Fibroblast of gingiva (primary cell): ENCODE results near the gene TCIRG1.

ENCODE experiments used
- DNase-seq: peaks from one replicate; pipeline ENCODE4 v3.0.0-alpha.2; 2011; ENCODE audit warnings: low read depth

TCIRG1 gene

DNA sequence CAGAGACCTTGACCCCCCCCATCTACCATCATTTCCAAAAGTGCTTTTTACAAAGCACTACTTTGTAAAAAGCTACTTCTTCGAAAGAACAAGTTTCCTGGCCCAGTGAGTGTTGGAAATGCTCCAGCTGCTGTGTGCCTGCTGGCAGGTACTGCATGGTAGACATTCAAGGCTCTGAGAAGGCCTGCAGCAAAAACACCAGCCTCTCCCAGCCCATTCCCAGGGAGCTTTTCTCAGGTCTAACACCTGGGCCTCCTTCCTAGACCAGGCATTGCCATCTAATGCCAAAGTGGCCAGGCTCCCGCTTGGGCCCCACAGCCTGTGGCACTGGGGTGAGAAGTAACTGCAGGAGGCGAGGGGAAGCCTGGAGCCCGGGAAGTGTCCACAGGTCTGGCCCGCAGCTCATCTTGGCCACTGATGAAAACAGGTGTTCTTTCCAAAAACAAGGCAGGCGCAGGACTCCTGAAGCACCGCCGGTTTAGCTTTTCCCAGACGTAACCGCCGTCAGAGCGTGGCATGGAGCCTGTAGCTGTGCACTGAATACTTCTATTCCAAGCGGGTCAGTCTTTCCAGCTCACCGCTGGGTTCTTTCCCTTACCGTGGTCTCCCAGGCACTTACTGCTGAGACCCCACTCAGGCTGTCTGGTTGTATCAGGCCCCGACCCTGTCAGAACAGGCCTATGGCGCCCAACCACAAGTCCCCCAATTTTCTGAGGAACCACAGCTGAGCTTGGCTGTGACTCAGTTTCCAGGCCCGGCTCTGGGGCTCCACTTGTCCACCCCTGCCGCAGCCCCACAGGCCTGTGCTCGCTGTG, 1.2 kb upstream of the TCIRG1 start:
- no peak for DNase-seq

GRCh38 chr11:68038226-68038717, 553 bp upstream of the TCIRG1 start:
- no peak for DNase-seq

DNA sequence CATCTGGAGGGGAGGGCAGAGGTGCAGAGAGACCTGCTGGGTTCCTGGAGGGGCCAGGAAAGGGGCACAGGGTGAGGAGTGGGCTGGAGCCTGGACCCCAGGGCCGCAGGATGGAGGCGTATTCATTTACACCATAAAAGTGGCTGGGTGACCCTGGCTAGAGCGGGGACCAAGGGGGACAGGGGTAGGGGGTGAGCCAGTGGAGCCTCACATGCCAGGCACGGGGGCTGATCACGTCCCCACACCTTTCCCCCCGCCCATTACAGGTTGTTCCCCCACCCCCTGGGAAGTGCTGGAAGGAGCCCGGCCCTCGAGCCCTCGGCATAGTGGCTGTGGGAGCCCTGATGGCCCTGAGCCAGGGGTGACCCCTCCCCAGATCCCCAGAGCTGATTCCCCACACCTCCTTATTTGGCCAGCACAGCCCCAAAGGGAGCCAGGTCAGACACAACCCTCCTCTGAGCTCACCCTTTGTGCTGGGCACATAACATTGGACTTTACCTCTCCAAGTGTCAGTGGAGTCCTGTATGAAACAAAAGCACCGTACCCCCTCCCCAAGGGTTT, 781 bp downstream of the TCIRG1 start:
- no peak for DNase-seq

GRCh38 chr11:68040101-68040956, 1.5 kb downstream of the TCIRG1 start:
- DNase-seq = peak; percentile 73

- no peak for DNase-seq
Observed at GRCh38 chr11:68040957-68041591, 2.2 kb downstream of the TCIRG1 start.

DNA sequence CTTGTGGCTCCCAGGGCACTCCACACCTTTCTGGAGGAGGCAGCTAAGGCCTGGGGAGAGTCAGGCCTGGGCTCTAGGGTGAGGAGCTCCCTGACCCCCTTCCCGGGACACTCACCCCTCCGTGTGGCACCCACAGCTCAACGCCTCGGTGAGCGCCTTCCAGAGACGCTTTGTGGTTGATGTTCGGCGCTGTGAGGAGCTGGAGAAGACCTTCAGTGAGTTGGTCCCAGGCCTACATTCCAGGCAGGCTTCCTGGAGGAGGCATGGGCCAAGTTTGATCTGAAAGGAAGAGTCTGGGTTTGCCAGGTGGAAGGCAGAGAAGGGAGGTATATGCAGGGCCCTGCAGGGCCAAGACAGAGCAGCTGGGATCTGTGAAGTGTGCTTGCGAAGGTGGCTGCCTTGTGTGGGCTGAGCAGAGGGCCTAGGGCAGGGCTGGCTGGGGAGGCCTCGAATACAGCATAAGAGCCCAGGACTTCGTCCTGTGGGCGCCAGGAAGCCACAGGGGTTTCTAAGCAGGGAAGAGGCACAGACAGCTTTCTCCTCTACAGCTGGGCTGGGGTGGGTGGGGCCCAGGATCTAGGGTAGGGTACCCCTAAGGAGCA, 2.9 kb downstream of the TCIRG1 start:
- no peak for DNase-seq

DNA sequence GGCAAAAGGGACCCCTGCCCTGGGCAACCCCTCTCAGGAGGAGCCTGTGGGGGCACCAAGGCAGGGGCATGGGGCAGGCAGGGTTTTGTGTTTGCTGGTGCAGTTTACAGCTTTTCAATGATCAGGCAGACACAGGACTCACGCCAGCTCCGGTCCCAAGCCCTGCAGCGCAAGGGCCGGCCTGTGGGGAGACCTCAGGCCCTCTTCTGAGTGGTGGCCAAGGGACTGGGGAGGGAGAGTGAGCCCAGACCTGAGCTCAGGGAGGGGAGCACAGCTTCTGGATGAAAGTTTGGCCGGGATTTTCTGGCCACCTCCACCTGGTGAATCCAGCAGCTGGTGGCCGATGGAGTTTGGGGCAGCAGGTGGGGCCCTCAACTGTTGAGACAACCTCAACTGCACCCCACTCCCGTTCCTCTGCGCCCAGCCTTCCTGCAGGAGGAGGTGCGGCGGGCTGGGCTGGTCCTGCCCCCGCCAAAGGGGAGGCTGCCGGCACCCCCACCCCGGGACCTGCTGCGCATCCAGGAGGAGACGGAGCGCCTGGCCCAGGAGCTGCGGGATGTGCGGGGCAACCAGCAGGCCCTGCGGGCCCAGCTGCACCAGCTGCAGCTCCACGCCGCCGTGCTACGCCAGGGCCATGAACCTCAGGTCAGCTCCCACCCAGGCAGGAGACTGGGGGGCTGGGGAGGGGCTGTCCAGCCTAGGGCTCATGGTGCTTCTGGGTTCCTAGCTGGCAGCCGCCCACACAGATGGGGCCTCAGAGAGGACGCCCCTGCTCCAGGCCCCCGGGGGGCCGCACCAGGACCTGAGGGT, 3.6 kb downstream of the TCIRG1 start:
- no peak for DNase-seq

- no peak for DNase-seq
Observed at GRCh38 chr11:68043029-68043348, 4.2 kb downstream of the TCIRG1 start.

DNA sequence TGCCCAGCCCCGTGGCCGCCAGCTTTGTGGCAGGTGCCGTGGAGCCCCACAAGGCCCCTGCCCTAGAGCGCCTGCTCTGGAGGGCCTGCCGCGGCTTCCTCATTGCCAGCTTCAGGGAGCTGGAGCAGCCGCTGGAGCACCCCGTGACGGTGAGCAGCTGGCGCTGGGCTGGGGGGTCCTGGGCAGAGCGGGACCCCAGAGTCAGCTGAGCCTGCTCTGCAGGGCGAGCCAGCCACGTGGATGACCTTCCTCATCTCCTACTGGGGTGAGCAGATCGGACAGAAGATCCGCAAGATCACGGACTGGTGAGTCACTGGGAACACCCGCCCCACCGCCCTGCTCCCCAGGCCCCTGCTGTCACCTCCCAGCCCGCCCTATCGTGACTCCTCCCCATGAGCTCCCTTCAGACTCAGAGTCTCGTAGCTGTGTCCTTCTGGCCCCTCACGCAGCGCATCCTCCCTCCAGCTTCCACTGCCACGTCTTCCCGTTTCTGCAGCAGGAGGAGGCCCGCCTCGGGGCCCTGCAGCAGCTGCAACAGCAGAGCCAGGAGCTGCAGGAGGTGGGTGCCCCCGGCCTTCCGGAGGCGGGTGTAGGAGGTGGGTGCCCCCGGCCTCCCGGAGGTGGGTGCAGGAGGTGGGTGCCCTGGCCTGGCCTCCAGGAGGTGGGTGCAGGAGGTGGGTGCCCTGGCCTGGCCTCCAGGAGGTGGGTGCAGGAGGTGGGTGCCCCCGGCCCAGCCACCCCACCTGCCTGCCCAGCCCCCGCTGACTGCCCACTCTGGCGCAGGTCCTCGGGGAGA, 4.7 kb downstream of the TCIRG1 start:
- DNase-seq = peak; percentile 64

- no peak for DNase-seq
Observed at GRCh38 chr11:68044145-68044813, 5.5 kb downstream of the TCIRG1 start.

DNA sequence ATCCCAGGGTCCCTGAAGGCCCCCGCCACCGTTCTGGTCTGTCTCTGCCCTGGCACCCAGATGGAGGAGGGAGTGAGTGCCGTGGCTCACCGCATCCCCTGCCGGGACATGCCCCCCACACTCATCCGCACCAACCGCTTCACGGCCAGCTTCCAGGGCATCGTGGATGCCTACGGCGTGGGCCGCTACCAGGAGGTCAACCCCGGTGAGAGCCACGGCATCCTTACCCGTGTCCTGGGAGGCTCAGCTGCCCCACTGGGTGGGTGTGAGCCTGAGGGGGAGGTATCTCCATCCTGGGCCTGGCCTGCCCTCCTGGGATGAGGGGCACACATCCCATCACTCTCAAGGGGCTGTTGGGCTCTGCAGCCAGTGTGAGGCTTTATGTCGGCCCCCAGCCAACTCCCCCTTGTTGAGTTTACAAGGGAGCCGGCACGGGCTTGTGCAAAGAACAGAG, 6.1 kb downstream of the TCIRG1 start:
- no peak for DNase-seq

DNA sequence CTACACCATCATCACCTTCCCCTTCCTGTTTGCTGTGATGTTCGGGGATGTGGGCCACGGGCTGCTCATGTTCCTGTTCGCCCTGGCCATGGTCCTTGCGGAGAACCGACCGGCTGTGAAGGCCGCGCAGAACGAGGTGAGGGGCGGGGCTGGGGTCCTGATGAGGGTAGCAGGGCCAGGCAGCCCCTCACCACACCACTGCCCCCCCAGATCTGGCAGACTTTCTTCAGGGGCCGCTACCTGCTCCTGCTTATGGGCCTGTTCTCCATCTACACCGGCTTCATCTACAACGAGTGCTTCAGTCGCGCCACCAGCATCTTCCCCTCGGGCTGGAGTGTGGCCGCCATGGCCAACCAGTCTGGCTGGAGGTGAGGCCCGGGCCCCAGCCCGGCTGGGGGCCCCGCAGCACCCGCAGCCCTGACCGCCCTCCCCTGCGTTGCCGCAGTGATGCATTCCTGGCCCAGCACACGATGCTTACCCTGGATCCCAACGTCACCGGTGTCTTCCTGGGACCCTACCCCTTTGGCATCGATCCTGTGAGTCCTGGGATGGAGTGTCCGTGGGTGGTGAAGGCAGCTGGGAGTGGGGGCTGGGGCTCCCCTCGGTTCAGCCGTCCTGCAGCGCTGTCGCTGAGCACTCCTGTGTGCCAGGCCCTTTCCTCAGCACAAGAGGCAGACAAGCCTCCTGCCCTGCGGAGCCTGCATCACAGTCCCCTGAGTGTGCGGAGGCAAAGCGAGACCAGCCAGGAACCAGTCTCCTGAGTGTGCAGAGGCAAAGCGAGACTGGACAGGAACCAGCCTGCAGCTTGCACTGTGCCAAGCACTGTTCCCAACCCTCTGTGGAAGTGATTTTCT, 8.8 kb downstream of the TCIRG1 start:
- no peak for DNase-seq

- DNase-seq = no peak
Observed at GRCh38 chr11:68048681-68049508, 10.1 kb downstream of the TCIRG1 start.

- DNase-seq = no peak
Observed at GRCh38 chr11:68049509-68050370, 10.9 kb downstream of the TCIRG1 start.

DNA sequence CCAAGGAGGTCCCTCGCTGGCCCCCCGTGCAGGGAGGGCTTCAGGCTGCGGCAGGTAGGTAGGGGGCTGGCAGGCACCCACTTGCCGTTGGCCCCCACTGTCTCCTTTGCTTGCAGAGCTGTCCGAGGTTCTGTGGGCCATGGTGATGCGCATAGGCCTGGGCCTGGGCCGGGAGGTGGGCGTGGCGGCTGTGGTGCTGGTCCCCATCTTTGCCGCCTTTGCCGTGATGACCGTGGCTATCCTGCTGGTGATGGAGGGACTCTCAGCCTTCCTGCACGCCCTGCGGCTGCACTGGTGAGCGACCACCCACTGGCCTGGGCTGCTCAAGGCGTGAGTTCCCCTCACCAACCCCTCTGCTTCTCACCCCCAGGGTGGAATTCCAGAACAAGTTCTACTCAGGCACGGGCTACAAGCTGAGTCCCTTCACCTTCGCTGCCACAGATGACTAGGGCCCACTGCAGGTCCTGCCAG, 11.6 kb downstream of the TCIRG1 start:
- no peak for DNase-seq
